ENCODE measurements around the gene EXOC3.

DNA sequence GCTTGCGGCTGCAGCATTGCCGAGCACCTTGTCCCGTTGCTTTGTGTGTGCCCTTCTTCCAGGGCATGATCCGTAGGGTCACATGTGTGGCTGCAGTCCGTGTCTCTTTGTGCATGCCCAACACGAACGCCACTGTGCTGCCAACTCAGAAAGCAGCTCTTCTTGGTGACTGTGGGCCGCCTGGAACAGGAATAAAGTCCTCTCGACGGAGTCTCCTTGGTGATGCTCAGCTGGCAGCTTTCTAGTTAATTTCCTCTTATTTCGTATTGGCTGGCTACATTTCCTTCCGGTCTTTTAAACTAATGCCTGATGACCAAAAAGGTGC, 5.8 kb downstream of the EXOC3 start:
- TF ChIP-seq, protein P1, sequence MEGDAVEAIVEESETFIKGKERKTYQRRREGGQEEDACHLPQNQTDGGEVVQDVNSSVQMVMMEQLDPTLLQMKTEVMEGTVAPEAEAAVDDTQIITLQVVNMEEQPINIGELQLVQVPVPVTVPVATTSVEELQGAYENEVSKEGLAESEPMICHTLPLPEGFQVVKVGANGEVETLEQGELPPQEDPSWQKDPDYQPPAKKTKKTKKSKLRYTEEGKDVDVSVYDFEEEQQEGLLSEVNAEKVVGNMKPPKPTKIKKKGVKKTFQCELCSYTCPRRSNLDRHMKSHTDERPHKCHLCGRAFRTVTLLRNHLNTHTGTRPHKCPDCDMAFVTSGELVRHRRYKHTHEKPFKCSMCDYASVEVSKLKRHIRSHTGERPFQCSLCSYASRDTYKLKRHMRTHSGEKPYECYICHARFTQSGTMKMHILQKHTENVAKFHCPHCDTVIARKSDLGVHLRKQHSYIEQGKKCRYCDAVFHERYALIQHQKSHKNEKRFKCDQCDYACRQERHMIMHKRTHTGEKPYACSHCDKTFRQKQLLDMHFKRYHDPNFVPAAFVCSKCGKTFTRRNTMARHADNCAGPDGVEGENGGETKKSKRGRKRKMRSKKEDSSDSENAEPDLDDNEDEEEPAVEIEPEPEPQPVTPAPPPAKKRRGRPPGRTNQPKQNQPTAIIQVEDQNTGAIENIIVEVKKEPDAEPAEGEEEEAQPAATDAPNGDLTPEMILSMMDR (IDR thresholded peaks at IDR 0.05), result no peak
- TF ChIP-seq POLR2A (IDR thresholded peaks at IDR 0.05), result no peak
